ENCODE data around the gene DMWD.

Gene DMWD

GRCh38 chr19:45785781-45786532, 6.7 kb downstream of the DMWD start:
- no peak for DNase-seq (ENCODE audit: low spot score)
- Mint-ChIP-seq H3K27me3 (ENCODE audit: low read depth) (peaks cover 24% of the 10 kb centered on the region), H3K27ac (no peak overlapping the region), H3K4me1 (ENCODE audit: low read depth) (peaks cover 4% of the 10 kb centered on the region), H3K36me3 (ENCODE audit: low read depth) (peaks cover 27% of the 10 kb centered on the region), H3K4me3 (no peak overlapping the region), H3K9me3 (no peaks in the 10 kb centered on the region)

GRCh38 chr19:45785097-45785496, 7.5 kb downstream of the DMWD start:
- no peak overlapping the region for H3K27ac Mint-ChIP-seq
- no peak overlapping the region for H3K4me3 Mint-ChIP-seq
- no peak for DNase-seq (ENCODE audit: low spot score)
- H3K9me3 Mint-ChIP-seq: no peaks in the 10 kb centered on the region
- peaks cover 1% of the 10 kb centered on the region for H3K4me1 Mint-ChIP-seq (ENCODE audit: low read depth)
- H3K27me3 Mint-ChIP-seq (ENCODE audit: low read depth): peaks cover 25% of the 10 kb centered on the region
- peaks cover 24% of the 10 kb centered on the region for H3K36me3 Mint-ChIP-seq (ENCODE audit: low read depth)

GRCh38 chr19:45784096-45784495, 8.5 kb downstream of the DMWD start:
- no peak for DNase-seq (ENCODE audit: low spot score)
- Mint-ChIP-seq H3K27ac (no peak overlapping the region), H3K4me3 (no peak overlapping the region), H3K9me3 (no peaks in the 10 kb centered on the region), H3K27me3 (ENCODE audit: low read depth) (peaks cover 21% of the 10 kb centered on the region), H3K4me1 (ENCODE audit: low read depth) (peaks cover 10% of the 10 kb centered on the region), H3K36me3 (ENCODE audit: low read depth) (peaks cover 16% of the 10 kb centered on the region)

GRCh38 chr19:45782820-45783785, 9.5 kb downstream of the DMWD start:
- Mint-ChIP-seq H3K36me3 (ENCODE audit: low read depth) (peaks cover 6% of the 10 kb centered on the region), H3K9me3 (no peaks in the 10 kb centered on the region), H3K4me3 (no peak overlapping the region), H3K27me3 (ENCODE audit: low read depth) (peaks cover 13% of the 10 kb centered on the region), H3K4me1 (ENCODE audit: low read depth) (peaks cover 17% of the 10 kb centered on the region), H3K27ac (no peak overlapping the region)
- DNase-seq (ENCODE audit: low spot score): no peak

GRCh38 chr19:45782162-45782691, 10.4 kb downstream of the DMWD start, which contains the start of gene DMPK:
DMPK (minus strand) TSS chr19:45782490; CDS start chr19:45782352, 138 bp downstream.
- Mint-ChIP-seq H3K4me3 (no peak within 1 kb of the TSS), H3K36me3 (ENCODE audit: low read depth) (no peaks in the 10 kb centered on the region), H3K4me1 (ENCODE audit: low read depth) (peaks cover 17% of the 10 kb centered on the region), H3K27ac (no peak within 1 kb of the TSS), H3K9me3 (no peaks in the 10 kb centered on the region), H3K27me3 (ENCODE audit: low read depth) (peaks cover 7% of the 10 kb centered on the region)
- DNase-seq (ENCODE audit: low spot score): no peak

- Mint-ChIP-seq H3K27me3 (ENCODE audit: low read depth) (peaks cover 10% of the 10 kb centered on the region), H3K36me3 (ENCODE audit: low read depth) (no peaks in the 10 kb centered on the region), H3K4me1 (ENCODE audit: low read depth) (peaks cover 17% of the 10 kb centered on the region)
Observed at GRCh38 chr19:45781214-45782161, 11.2 kb downstream of the DMWD start.

GRCh38 chr19:45780448-45781213, 12.0 kb downstream of the DMWD start:
- peaks cover 10% of the 10 kb centered on the region for H3K27me3 Mint-ChIP-seq (ENCODE audit: low read depth)
- H3K4me3 Mint-ChIP-seq: no peak overlapping the region
- peaks cover 17% of the 10 kb centered on the region for H3K4me1 Mint-ChIP-seq (ENCODE audit: low read depth)
- H3K27ac Mint-ChIP-seq: no peak overlapping the region
- H3K9me3 Mint-ChIP-seq: no peaks in the 10 kb centered on the region
- no peak for DNase-seq (ENCODE audit: low spot score)
- H3K36me3 Mint-ChIP-seq (ENCODE audit: low read depth): no peaks in the 10 kb centered on the region

More at GRCh38 chr19:45781214-45782161, 11.2 kb downstream of the DMWD start:
- no peak overlapping the region for H3K27ac Mint-ChIP-seq
- H3K9me3 Mint-ChIP-seq: no peaks in the 10 kb centered on the region
- no peak for DNase-seq (ENCODE audit: low spot score)
- H3K4me3 Mint-ChIP-seq: no peak overlapping the region

- Mint-ChIP-seq H3K27me3 (ENCODE audit: low read depth) (peaks cover 10% of the 10 kb centered on the region), H3K4me1 (ENCODE audit: low read depth) (peaks cover 17% of the 10 kb centered on the region), H3K36me3 (ENCODE audit: low read depth) (no peaks in the 10 kb centered on the region), H3K9me3 (no peaks in the 10 kb centered on the region), H3K27ac (no peak overlapping the region), H3K4me3 (no peak overlapping the region)
- no peak for DNase-seq (ENCODE audit: low spot score)
Observed at GRCh38 chr19:45780146-45780447, 12.5 kb downstream of the DMWD start.

GRCh38 chr19:45779231-45780145, 13.2 kb downstream of the DMWD start:
- Mint-ChIP-seq H3K27ac (peak overlapping the region; percentile 11), H3K9me3 (no peaks in the 10 kb centered on the region), H3K4me3 (peak overlapping the region; percentile 78), H3K27me3 (ENCODE audit: low read depth) (peaks cover 10% of the 10 kb centered on the region), H3K36me3 (ENCODE audit: low read depth) (no peaks in the 10 kb centered on the region), H3K4me1 (ENCODE audit: low read depth) (peaks cover 17% of the 10 kb centered on the region)
- DNase-seq (ENCODE audit: low spot score): peak; percentile 84

GRCh38 chr19:45778010-45778661, 14.5 kb downstream of the DMWD start:
- peak overlapping the region; percentile 78 for H3K4me3 Mint-ChIP-seq
- no peak overlapping the region for H3K27ac Mint-ChIP-seq
- peaks cover 17% of the 10 kb centered on the region for H3K4me1 Mint-ChIP-seq (ENCODE audit: low read depth)
- no peaks in the 10 kb centered on the region for H3K36me3 Mint-ChIP-seq (ENCODE audit: low read depth)
- DNase-seq (ENCODE audit: low spot score): no peak
- H3K27me3 Mint-ChIP-seq (ENCODE audit: low read depth): peaks cover 10% of the 10 kb centered on the region
- H3K9me3 Mint-ChIP-seq: no peaks in the 10 kb centered on the region

- Mint-ChIP-seq H3K27ac (no peak overlapping the region), H3K27me3 (ENCODE audit: low read depth) (peaks cover 10% of the 10 kb centered on the region), H3K4me3 (no peak overlapping the region), H3K9me3 (no peaks in the 10 kb centered on the region), H3K36me3 (ENCODE audit: low read depth) (no peaks in the 10 kb centered on the region), H3K4me1 (ENCODE audit: low read depth) (peaks cover 17% of the 10 kb centered on the region)
- DNase-seq (ENCODE audit: low spot score): no peak
Observed at GRCh38 chr19:45777395-45777961, 15.2 kb downstream of the DMWD start.

Data from T-helper 2 cell treated with Interferon-gamma antibody and Interleukin-4, amounts not matched to agents 5 μg/mL and 100 μg/mL, for 36 hours (primary cell).